CD8-positive, alpha-beta memory T cell (primary cell): ENCODE results near the gene PPP1R16B. TPM values are rescaled to one million over a fixed set of nuclear protein-coding genes. Genes with fewer than 3 reads are reported as not detected.

Source experiments
- CTCF ChIA-PET: fragments of 350-600 bp; sonication (Branson Sonifier 250); formaldehyde crosslinking; loops from one replicate; lab custom pipeline; 2021; ENCODE audit warnings: antibody characterized with exemption; lab: Charles Lee
- POLR2A ChIA-PET: fragments of 350-600 bp; sonication (Branson Sonifier 250); formaldehyde crosslinking; loops from one replicate; lab custom pipeline; 2021; ENCODE audit warnings: antibody characterized with exemption; lab: Charles Lee
- DNase-seq, 5 donors: peaks; one replicate each; pipeline versions ENCODE4 v3.0.0 to v3.0.0-alpha.2; 2020 to 2022; ENCODE audit warnings: mixed read lengths in 1 of 5
- H3K27ac ChIP-seq: one replicate; pipeline ENCODE4 v1.7.0; 2013; ENCODE audit warnings: low read depth, mild to moderate bottlenecking, low read length, moderate library complexity
- H3K27me3 ChIP-seq: 2 replicates; pipeline ENCODE4 v1.7.0; 2013; ENCODE audit warnings: low read length, mild to moderate bottlenecking; ENCODE audit not compliant: insufficient read depth, poor library complexity, severe bottlenecking
- H3K36me3 ChIP-seq: 2 replicates; pipeline ENCODE4 v1.7.0; 2013; ENCODE audit warnings: mild to moderate bottlenecking, low read length, moderate library complexity; ENCODE audit not compliant: insufficient read depth
- H3K4me1 ChIP-seq: 2 replicates; pipeline ENCODE4 v1.7.0; 2013; ENCODE audit warnings: mild to moderate bottlenecking, low read length, moderate library complexity; ENCODE audit not compliant: insufficient read depth
- H3K4me3 ChIP-seq: 2 replicates; pipeline ENCODE4 v1.7.0; 2013; ENCODE audit warnings: mild to moderate bottlenecking, low read length
- H3K9me3 ChIP-seq: 2 replicates; pipeline ENCODE4 v1.7.0; 2013; ENCODE audit warnings: mild to moderate bottlenecking, low read length
- H3K27ac Mint-ChIP-seq, 8 donors: one replicate each; pipeline ENCODE4 v1.8.0; 2020 to 2021; ENCODE audit warnings: mixed read lengths in 8 of 8, mild to moderate bottlenecking in 6 of 8, inconsistent platforms in 3 of 8, moderate library complexity in 3 of 8
- H3K27me3 Mint-ChIP-seq, 2 donors: one replicate each; pipeline ENCODE4 v1.8.0; 2020 to 2021; ENCODE audit warnings: mixed read lengths in 2 of 2, mild to moderate bottlenecking in 1 of 2, moderate library complexity in 1 of 2
- H3K36me3 Mint-ChIP-seq, 3 donors: one replicate each; pipeline ENCODE4 v1.8.0; 2020 to 2021; ENCODE audit warnings: mixed read lengths in 3 of 3, inconsistent platforms in 1 of 3, mild to moderate bottlenecking in 1 of 3
- H3K4me1 Mint-ChIP-seq, 3 donors: one replicate each; pipeline ENCODE4 v1.8.0; 2020 to 2021; ENCODE audit warnings: mixed read lengths in 3 of 3, inconsistent platforms in 1 of 3, mild to moderate bottlenecking in 1 of 3
- H3K4me3 Mint-ChIP-seq, 7 donors: one replicate each; pipeline ENCODE4 v1.8.0; 2020 to 2021; ENCODE audit warnings: mixed read lengths in 7 of 7, mild to moderate bottlenecking in 6 of 7, moderate library complexity in 4 of 7, inconsistent platforms in 2 of 7
- H3K9me3 Mint-ChIP-seq, 5 donors: one replicate each; pipeline ENCODE4 v1.8.0; 2020 to 2022; ENCODE audit warnings: mixed read lengths in 5 of 5, mild to moderate bottlenecking in 3 of 5, moderate library complexity in 2 of 5, inconsistent platforms in 1 of 5
- polyA plus RNA-seq: library from polyadenylated mRNA; unstranded; fragments of 300-500 nt; fragmentation: Illumina TruSeq; gene quantifications from one replicate; pipeline ENCODE4 v1.2.3, GENCODE V29; 2021
- total RNA-seq, 2 experiments: library from RNA; stranded (reverse); gene quantifications; one replicate each; pipeline ENCODE4 v1.2.3, GENCODE V29; 2021

The PPP1R16B gene
- total and polyA plus RNA-seq, 3 experiments from 2014 or later, result 40.2 to 171 (median 167) TPM

DNA sequence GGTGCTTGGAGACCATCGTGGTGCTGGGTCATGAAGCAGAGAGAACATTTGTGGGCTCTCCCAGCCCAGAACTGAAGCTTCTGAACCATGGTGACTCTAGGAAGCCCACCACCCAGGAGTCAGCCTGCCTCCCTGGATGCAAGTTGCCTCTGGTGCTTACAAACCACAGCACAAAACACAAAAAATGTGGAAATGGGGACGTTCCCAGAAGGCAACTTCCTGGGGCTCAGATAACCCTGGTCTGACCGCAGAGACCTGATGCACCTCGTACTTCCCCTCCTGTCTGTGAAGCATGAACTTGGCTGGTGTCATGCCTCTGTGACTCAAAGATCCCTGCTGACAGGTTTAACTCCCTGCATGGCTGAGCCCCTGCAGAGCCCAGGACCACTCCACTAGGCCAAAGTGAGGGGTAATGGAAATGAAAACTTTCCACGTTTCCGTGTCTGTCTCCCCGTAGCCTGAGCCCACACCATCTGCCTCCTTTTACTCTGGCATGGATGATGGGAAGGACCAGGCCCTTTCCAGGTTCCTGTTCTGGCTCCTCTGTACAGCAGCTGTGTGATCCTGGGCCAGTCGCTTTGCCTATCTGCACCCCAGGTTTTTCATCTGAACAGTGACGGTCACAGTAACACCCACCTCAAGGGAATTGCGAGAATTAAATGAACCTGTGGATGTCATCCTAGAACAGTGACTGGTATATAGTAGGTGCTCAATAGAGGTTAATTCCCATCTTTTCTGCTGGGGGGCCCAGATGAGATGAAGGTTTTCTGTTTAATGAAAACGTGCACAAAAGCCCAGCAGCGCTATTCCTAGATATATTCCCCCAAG, 57.7 kb downstream of the PPP1R16B start:
- H3K36me3 ChIP-seq, result no peaks in the 10 kb centered on the region
- CTCF ChIA-PET, result interaction anchor here (0.9 to 1.5 kb wide), 5 partner anchors 12 to 205 kb away, joined by 3 to 4 read pairs (median 3); no protein-coding TSS in a partner anchor
- DNase-seq, result peak in 4 of 5 donors; percentile 54 to 81 (median 62)
- H3K4me1 ChIP-seq, result peaks cover 51% of the 10 kb centered on the region
- no peaks in the 10 kb centered on the region for H3K9me3 Mint-ChIP-seq
- H3K27me3 ChIP-seq, result no peaks in the 10 kb centered on the region
- peaks cover 0 to 47% (median 2%) of the 10 kb centered on the region in 3 donors for H3K36me3 Mint-ChIP-seq
- POLR2A ChIA-PET, result interaction anchor here (0.9 to 1.4 kb wide), 4 partner anchors 7 to 20 kb away, joined by 3 to 5 read pairs (median 4); no protein-coding TSS in a partner anchor
- H3K4me3 Mint-ChIP-seq, result peak overlapping the region; percentile 51 to 83 (median 73)
- H3K27ac ChIP-seq, result peak overlapping the region; percentile 61
- no peak overlapping the region for H3K4me3 ChIP-seq
- H3K27me3 Mint-ChIP-seq, result no peaks in the 10 kb centered on the region
- peak overlapping the region; percentile 79 to 98 (median 96) for H3K27ac Mint-ChIP-seq
- peaks cover 61 to 84% (median 74%) of the 10 kb centered on the region in 3 donors for H3K4me1 Mint-ChIP-seq
- no peaks in the 10 kb centered on the region for H3K9me3 ChIP-seq

DNA sequence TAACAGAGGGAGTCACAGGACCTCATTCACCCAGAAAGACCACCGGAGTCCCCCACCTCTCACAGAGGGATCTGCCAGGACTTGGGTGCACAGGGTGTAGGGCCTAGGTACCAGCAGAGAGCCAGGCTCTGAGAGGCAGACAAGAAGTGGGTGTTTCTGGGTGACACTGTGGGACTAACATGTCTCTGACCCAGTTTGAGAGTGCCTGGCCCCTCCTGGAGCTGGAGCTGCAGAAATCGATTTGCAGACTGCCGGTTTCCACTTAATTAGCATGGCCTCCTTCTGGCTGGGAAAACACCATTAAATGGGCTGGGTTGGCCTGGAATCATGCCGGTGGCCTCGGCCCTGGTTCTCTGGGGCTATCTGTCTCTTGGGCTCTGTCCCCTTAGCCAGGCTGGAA, 59.2 kb downstream of the PPP1R16B start:
- H3K27me3 Mint-ChIP-seq, result no peaks in the 10 kb centered on the region
- Histone ChIP-seq H3K36me3 (no peaks in the 10 kb centered on the region), H3K27me3 (no peaks in the 10 kb centered on the region), H3K4me3 (no peak overlapping the region), H3K27ac (no peak overlapping the region), H3K4me1 (peaks cover 42% of the 10 kb centered on the region), H3K9me3 (no peaks in the 10 kb centered on the region)
- ChIA-PET CTCF (interaction anchor here (0.9 to 1.5 kb wide), 2 partner anchors 10 to 113 kb away, joined by 3 to 4 read pairs; no protein-coding TSS in a partner anchor), POLR2A (no interaction called here)
- H3K4me1 Mint-ChIP-seq, result peaks cover 54 to 81% (median 72%) of the 10 kb centered on the region in 3 donors
- peaks cover 0 to 50% (median 2%) of the 10 kb centered on the region in 3 donors for H3K36me3 Mint-ChIP-seq
- H3K9me3 Mint-ChIP-seq, result no peaks in the 10 kb centered on the region
- peak overlapping the region in 1 of 7 donors; percentile 26 for H3K4me3 Mint-ChIP-seq
- peak in 1 of 5 donors; percentile 33 for DNase-seq
- peak overlapping the region in 6 of 8 donors; percentile 74 to 98 (median 96) for H3K27ac Mint-ChIP-seq

DNA sequence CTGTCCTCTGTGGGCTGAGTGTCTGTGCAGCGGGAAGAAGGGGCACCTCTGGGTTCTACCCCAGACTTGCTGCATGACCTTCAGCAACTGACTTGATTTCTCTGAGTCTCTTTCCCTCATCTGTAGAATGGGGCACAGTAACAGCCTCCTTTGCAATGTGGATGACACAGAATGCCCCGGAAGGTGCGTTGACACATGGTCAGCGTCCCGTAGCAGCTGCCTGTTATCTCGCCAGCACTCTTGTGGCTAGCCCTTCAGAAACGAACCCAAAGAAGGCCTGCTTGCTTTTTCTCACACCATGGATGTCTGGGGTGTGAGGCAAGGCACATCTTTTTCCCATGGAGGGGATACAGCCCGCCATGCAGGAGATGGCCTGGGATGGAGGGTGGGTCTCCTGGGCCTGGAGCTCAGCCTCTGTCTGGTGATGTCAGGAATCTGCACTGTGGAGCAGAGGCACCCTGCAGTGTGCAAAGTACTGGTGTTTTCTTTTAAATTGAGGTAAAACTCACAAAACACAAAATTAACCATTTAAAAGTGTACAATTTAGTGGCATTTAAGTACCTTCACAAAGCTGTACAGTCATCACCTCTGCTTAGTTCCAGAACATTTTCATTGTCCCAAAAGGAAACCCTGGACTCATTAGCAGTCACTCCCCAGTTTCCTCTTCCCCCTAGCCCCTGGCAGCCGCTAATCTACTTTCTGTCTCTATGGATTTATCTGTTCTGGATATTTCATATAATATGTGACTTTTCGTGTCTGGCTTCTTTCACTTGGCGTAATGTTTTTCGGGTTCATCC, 61.0 kb downstream of the PPP1R16B start:
- Histone ChIP-seq H3K27ac (no peak overlapping the region), H3K4me3 (no peak overlapping the region), H3K9me3 (no peaks in the 10 kb centered on the region), H3K27me3 (no peaks in the 10 kb centered on the region), H3K36me3 (no peaks in the 10 kb centered on the region), H3K4me1 (peaks cover 48% of the 10 kb centered on the region)
- CTCF ChIA-PET, result interaction anchor here (1.0 to 1.6 kb wide), 5 partner anchors 11 to 61 kb away, joined by 3 to 6 read pairs (median 3); partner anchors contain the start of gene PPP1R16B
- Mint-ChIP-seq H3K36me3 (peaks cover 0 to 45% (median 2%) of the 10 kb centered on the region in 3 donors), H3K4me1 (peaks cover 56 to 85% (median 74%) of the 10 kb centered on the region in 3 donors), H3K27ac (peak overlapping the region in 6 of 8 donors; percentile 38 to 85 (median 60)), H3K4me3 (peak overlapping the region in 2 of 7 donors; percentile 1 to 48), H3K27me3 (no peaks in the 10 kb centered on the region), H3K9me3 (no peaks in the 10 kb centered on the region)
- POLR2A ChIA-PET, result no interaction called here
- DNase-seq, result no peak

DNA sequence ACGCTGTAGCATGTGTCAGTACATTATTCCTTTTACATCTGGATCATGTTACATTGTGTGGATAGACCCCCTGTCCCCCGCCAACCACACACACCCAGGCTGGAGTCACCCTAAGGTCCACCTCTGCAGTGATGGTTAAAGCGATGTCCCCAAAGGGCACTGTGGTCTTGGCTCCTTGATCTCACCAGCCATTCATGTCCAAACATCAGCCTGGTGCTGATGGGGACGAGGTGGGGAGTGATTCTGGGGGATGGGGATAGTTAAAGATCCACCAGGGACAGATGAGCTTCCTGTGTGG, 61.5 kb downstream of the PPP1R16B start:
- peaks cover 48% of the 10 kb centered on the region for H3K4me1 ChIP-seq
- ChIA-PET CTCF (interaction anchor here (1.0 to 1.6 kb wide), 4 partner anchors 18 to 61 kb away, joined by 3 to 6 read pairs (median 3); partner anchors contain the start of gene PPP1R16B), POLR2A (no interaction called here)
- peak overlapping the region in 1 of 7 donors; percentile 1 for H3K4me3 Mint-ChIP-seq
- H3K36me3 Mint-ChIP-seq, result peaks cover 0 to 45% (median 2%) of the 10 kb centered on the region in 3 donors
- H3K27ac ChIP-seq, result no peak overlapping the region
- no peaks in the 10 kb centered on the region for H3K9me3 ChIP-seq
- no peaks in the 10 kb centered on the region for H3K36me3 ChIP-seq
- H3K9me3 Mint-ChIP-seq, result no peaks in the 10 kb centered on the region
- no peak for DNase-seq
- H3K4me1 Mint-ChIP-seq, result peaks cover 56 to 87% (median 76%) of the 10 kb centered on the region in 3 donors
- no peak overlapping the region for H3K4me3 ChIP-seq
- no peaks in the 10 kb centered on the region for H3K27me3 ChIP-seq
- peak overlapping the region in 6 of 8 donors; percentile 38 to 80 (median 60) for H3K27ac Mint-ChIP-seq
- no peaks in the 10 kb centered on the region for H3K27me3 Mint-ChIP-seq

DNA sequence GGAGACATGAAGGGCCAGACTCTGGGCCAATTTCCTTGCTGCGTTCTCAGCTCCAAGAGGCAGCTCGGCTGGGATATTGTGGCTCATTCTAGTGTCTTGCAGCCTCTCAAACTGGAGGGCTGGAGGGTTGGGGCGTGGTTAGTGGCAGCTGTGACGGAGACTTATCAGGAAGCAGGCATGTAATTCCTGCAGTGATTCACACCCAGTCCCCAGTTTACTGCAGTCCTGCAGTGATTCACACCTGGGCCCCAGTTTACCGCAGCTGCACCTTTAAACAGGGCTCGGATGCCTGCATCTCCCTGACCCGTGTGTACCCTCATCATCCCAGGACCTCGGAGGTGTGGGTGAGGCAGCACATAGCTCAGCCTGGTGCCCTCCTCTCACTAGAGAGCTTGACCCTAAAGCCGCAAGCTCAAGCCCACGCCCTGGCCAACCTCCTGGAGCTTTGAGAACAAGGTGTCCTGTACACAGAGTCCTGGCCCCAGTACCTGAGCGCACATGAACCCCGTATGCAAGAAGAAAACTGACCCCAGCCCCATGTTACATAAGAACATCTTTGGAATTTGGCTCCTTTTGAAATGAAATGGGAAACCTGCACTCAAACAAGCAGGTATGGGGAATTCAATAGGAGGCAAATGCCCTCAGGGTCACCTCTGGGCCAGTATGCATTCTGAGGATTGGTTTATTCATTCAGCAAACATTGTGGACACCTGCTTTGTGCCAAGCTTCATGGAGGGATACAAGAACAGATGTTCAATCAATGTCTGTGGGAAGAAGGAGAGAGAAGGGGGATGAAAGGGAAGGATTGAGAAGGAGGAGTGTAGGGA, 65.4 kb downstream of the PPP1R16B start:
- Histone ChIP-seq H3K36me3 (no peaks in the 10 kb centered on the region), H3K4me1 (peaks cover 62% of the 10 kb centered on the region), H3K27me3 (no peaks in the 10 kb centered on the region), H3K9me3 (no peaks in the 10 kb centered on the region), H3K27ac (peak overlapping the region; percentile 25), H3K4me3 (no peak overlapping the region)
- peaks cover 65 to 96% (median 90%) of the 10 kb centered on the region in 3 donors for H3K4me1 Mint-ChIP-seq
- H3K9me3 Mint-ChIP-seq, result peaks cover 0 to 3% (median 0%) of the 10 kb centered on the region in 5 donors
- peak overlapping the region; percentile 34 to 76 (median 64) for H3K4me3 Mint-ChIP-seq
- DNase-seq, result peak in 4 of 5 donors; percentile 31 to 66 (median 38)
- ChIA-PET CTCF (interaction anchor here (1.0 to 1.7 kb wide), 6 partner anchors 9 to 81 kb away, joined by 3 to 10 read pairs (median 5); no protein-coding TSS in a partner anchor), POLR2A (interaction anchor here (0.9 to 6.6 kb wide), 2 partner anchors 8 to 64 kb away, joined by 3 to 80 read pairs; partner anchors contain the start of gene PPP1R16B)
- peaks cover 0 to 37% (median 2%) of the 10 kb centered on the region in 3 donors for H3K36me3 Mint-ChIP-seq
- no peaks in the 10 kb centered on the region for H3K27me3 Mint-ChIP-seq
- peak overlapping the region; percentile 72 to 100 (median 95) for H3K27ac Mint-ChIP-seq

DNA sequence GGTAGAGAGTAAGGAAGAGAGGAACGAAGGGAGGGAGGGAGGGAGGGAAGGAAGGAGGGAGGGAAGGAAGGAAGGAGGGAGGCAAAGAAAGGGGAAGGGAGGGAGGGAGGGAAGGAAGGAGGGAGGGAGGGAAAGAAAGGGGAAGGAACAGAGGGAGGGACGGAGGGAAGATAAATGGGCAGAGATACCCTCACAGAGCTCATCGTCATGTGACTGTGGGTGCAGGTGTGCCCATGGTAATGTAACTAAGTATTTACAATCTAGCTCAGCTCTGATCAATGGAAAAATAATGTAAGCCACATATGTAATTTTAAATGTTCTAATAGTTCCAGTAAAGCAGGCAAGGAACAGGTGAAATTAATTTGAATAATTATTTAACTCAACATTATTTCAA, 66.1 kb downstream of the PPP1R16B start:
- Mint-ChIP-seq H3K9me3 (peaks cover 0 to 3% (median 0%) of the 10 kb centered on the region in 5 donors), H3K4me3 (peak overlapping the region in 5 of 7 donors; percentile 34 to 76 (median 62)), H3K36me3 (peaks cover 0 to 34% (median 2%) of the 10 kb centered on the region in 3 donors), H3K27ac (peak overlapping the region; percentile 72 to 100 (median 95)), H3K27me3 (no peaks in the 10 kb centered on the region), H3K4me1 (peaks cover 71 to 96% (median 96%) of the 10 kb centered on the region in 3 donors)
- Histone ChIP-seq H3K27ac (no peak overlapping the region), H3K27me3 (no peaks in the 10 kb centered on the region), H3K36me3 (no peaks in the 10 kb centered on the region), H3K9me3 (no peaks in the 10 kb centered on the region), H3K4me3 (no peak overlapping the region), H3K4me1 (peaks cover 68% of the 10 kb centered on the region)
- no peak for DNase-seq
- ChIA-PET CTCF (interaction anchor here (1.0 to 1.7 kb wide), 6 partner anchors 8 to 82 kb away, joined by 3 to 10 read pairs (median 5); no protein-coding TSS in a partner anchor), POLR2A (interaction anchor here (6.6 kb wide), 1 partner anchor 65 kb away, joined by 80 read pairs; the partner anchor contains the start of gene PPP1R16B)
